ENCODE results near the gene DRICH1. TPM values are rescaled to one million over a fixed set of nuclear protein-coding genes. Genes with fewer than 3 reads are reported as not detected.
"Not testable (repeated sequence)": the region's sequence is repeated elsewhere in the genome, so short reads cannot be mapped to it uniquely, and the experiment has no call there.

DRICH1 gene
- total RNA-seq, 2 experiments from 2014 or later: 1.7 to 2.2 TPM

DNA sequence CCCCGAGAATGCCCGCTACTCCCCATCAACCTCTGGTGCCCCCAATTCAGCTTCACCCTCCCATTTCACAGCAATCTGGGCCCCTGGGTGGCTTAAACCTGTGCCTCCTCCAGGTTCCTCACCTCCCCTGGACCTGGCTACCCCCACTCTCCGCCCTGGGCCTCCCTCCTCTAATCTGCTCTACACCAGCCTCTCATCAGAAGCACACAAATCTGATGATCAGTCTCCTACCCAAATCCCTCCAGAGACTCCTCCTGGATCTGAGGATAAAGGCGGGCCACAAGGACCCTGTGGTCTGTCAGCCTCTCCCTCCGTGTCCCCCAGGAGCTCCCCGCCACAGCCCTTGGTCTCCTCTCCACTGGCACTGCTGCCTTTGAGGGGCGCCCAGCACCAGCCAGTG, 28.9 kb downstream of the DRICH1 start:
- no peaks in the 10 kb centered on the region for H3K36me3 Mint-ChIP-seq (ENCODE audit: low read depth)
- DNase-seq (no peak), ATAC-seq (ENCODE audit: poor library complexity) (no peak)
- no peaks in the 10 kb centered on the region for H3K4me1 ChIP-seq (ENCODE audit: insufficient read depth, low read length)
- no peak overlapping the region for H3K4me3 Mint-ChIP-seq
- no peaks in the 10 kb centered on the region for H3K9me3 ChIP-seq (ENCODE audit: control insufficient read depth in 1 of 2, insufficient read depth in 1 of 2, low read length in 2 of 2)
- CTCF ChIA-PET: no interaction called here
- H3K27me3 Mint-ChIP-seq: no peaks in the 10 kb centered on the region
- no peak overlapping the region for H3K27ac Mint-ChIP-seq
- intact Hi-C loops (cut with DNase I, micrococcal nuclease): no loop called here
- H3K4me1 Mint-ChIP-seq (ENCODE audit: low read depth): no peaks in the 10 kb centered on the region
- H3K27ac ChIP-seq (ENCODE audit: low read depth in 1 of 2, low read length in 2 of 2): no peak overlapping the region
- H3K9me3 Mint-ChIP-seq: no peaks in the 10 kb centered on the region
- H3K4me3 ChIP-seq (ENCODE audit: low read length): no peak overlapping the region
- no peaks in the 10 kb centered on the region for H3K36me3 ChIP-seq (ENCODE audit: insufficient read depth, low read length)
- H3K27me3 ChIP-seq (ENCODE audit: control insufficient read depth in 1 of 2, insufficient read depth in 2 of 2, low read length in 2 of 2): no peaks in the 10 kb centered on the region
- POLR2A ChIA-PET: no interaction called here
- TF ChIP-seq, protein P1, sequence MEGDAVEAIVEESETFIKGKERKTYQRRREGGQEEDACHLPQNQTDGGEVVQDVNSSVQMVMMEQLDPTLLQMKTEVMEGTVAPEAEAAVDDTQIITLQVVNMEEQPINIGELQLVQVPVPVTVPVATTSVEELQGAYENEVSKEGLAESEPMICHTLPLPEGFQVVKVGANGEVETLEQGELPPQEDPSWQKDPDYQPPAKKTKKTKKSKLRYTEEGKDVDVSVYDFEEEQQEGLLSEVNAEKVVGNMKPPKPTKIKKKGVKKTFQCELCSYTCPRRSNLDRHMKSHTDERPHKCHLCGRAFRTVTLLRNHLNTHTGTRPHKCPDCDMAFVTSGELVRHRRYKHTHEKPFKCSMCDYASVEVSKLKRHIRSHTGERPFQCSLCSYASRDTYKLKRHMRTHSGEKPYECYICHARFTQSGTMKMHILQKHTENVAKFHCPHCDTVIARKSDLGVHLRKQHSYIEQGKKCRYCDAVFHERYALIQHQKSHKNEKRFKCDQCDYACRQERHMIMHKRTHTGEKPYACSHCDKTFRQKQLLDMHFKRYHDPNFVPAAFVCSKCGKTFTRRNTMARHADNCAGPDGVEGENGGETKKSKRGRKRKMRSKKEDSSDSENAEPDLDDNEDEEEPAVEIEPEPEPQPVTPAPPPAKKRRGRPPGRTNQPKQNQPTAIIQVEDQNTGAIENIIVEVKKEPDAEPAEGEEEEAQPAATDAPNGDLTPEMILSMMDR (IDR thresholded peaks at IDR 0.05): no peak

GRCh38 chr22:23598805-23599518, 33.2 kb downstream of the DRICH1 start:
- no peaks in the 10 kb centered on the region for H3K9me3 Mint-ChIP-seq
- ATAC-seq (ENCODE audit: poor library complexity) (no peak), DNase-seq (no peak)
- H3K36me3 ChIP-seq (ENCODE audit: insufficient read depth, low read length): no peaks in the 10 kb centered on the region
- no peak overlapping the region for H3K27ac ChIP-seq (ENCODE audit: low read depth in 1 of 2, low read length in 2 of 2)
- no peak overlapping the region for H3K4me3 ChIP-seq (ENCODE audit: low read length)
- no peaks in the 10 kb centered on the region for H3K27me3 ChIP-seq (ENCODE audit: control insufficient read depth in 1 of 2, insufficient read depth in 2 of 2, low read length in 2 of 2)
- intact Hi-C loops (cut with DNase I, micrococcal nuclease): no loop called here
- no peaks in the 10 kb centered on the region for H3K9me3 ChIP-seq (ENCODE audit: control insufficient read depth in 1 of 2, insufficient read depth in 1 of 2, low read length in 2 of 2)
- TF ChIP-seq, protein P1 (IDR thresholded peaks at IDR 0.05): no peak
- no peaks in the 10 kb centered on the region for H3K36me3 Mint-ChIP-seq (ENCODE audit: low read depth)
- no peak overlapping the region for H3K27ac Mint-ChIP-seq
- POLR2A ChIA-PET: no interaction called here
- no peaks in the 10 kb centered on the region for H3K27me3 Mint-ChIP-seq
- H3K4me1 ChIP-seq (ENCODE audit: insufficient read depth, low read length): no peaks in the 10 kb centered on the region
- CTCF ChIA-PET: no interaction called here
- no peak overlapping the region for H3K4me3 Mint-ChIP-seq
- H3K4me1 Mint-ChIP-seq (ENCODE audit: low read depth): no peaks in the 10 kb centered on the region

DNA sequence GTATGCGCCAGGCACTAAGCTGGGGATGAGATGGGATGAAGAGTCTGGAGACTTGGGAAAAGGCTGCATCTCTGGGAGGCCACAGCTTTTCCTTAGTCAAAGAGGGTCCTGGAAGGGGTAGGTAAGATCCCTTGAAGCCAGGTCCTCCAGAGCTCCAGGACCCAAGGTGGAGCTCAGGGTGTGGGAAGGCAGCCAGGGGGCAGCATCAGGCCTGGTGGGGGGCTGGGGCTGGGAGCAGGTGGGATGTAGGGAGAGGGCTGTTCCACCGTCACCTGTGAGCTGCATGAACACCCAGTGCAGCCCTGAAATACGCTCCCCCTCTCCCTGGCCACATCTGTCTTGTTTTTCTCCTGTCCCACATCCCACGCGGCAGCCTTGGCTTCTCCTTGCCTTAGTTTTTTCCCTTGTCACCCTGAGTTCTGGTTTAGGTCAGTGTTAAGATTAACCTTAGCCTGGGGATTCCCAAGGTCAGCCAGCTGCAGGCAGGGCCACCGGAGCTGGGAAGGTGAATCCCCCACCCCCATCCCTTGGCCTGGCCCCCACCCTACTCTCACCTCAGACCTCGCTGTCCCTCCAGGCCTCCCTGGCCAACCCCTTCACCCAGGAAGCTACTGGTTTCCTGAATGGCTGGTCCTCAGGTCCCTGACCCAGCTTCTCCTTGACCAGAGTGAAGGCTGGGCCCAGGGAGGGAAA, 34.4 kb downstream of the DRICH1 start:
- H3K27me3 Mint-ChIP-seq; POLR2A ChIA-PET; H3K4me3 ChIP-seq (ENCODE audit: low read length); H3K4me1 ChIP-seq (ENCODE audit: insufficient read depth, low read length); H3K27ac Mint-ChIP-seq; H3K4me3 Mint-ChIP-seq; CTCF ChIA-PET; intact Hi-C loops (cut with DNase I, micrococcal nuclease); H3K27ac ChIP-seq (ENCODE audit: low read depth in 1 of 2, low read length in 2 of 2); H3K36me3 ChIP-seq (ENCODE audit: insufficient read depth, low read length); ATAC-seq (ENCODE audit: poor library complexity); H3K27me3 ChIP-seq (ENCODE audit: control insufficient read depth in 1 of 2, insufficient read depth in 2 of 2, low read length in 2 of 2); H3K36me3 Mint-ChIP-seq (ENCODE audit: low read depth); H3K4me1 Mint-ChIP-seq (ENCODE audit: low read depth); DNase-seq; H3K9me3 Mint-ChIP-seq: not testable (repeated sequence)
- peaks cover 0 to 10% of the 10 kb centered on the region in 2 experiments for H3K9me3 ChIP-seq (ENCODE audit: control insufficient read depth in 1 of 2, insufficient read depth in 1 of 2, low read length in 2 of 2)

DNA sequence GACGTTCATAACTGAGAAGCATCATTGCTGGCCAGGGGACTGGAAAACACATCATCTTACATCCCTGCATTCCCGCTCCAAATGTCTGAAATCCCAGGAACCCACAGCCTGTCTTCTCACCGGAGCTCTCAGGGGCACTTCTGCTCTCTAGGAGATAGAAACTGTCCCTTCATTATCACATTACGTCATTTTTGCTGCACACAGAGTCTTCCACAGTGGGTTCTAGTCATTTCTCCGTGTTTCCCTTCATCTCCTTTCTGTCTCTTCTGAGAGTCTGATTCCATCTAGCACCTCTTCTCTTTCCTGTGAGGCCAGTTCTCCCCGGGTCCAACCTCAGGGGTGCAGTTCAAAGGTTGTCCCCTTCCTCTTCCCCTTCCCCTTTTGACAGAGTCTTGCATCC, 36.2 kb downstream of the DRICH1 start:
- H3K27me3 ChIP-seq (ENCODE audit: control insufficient read depth in 1 of 2, insufficient read depth in 2 of 2, low read length in 2 of 2); H3K9me3 Mint-ChIP-seq; CTCF ChIA-PET; intact Hi-C loops (cut with DNase I, micrococcal nuclease); POLR2A ChIA-PET; H3K27ac Mint-ChIP-seq; H3K27ac ChIP-seq (ENCODE audit: low read depth in 1 of 2, low read length in 2 of 2); H3K4me3 ChIP-seq (ENCODE audit: low read length); H3K4me1 Mint-ChIP-seq (ENCODE audit: low read depth); H3K4me3 Mint-ChIP-seq; ATAC-seq (ENCODE audit: poor library complexity); H3K27me3 Mint-ChIP-seq; H3K36me3 Mint-ChIP-seq (ENCODE audit: low read depth); DNase-seq; H3K36me3 ChIP-seq (ENCODE audit: insufficient read depth, low read length); H3K4me1 ChIP-seq (ENCODE audit: insufficient read depth, low read length): not testable (repeated sequence)
- peaks cover 0 to 18% of the 10 kb centered on the region in 2 experiments for H3K9me3 ChIP-seq (ENCODE audit: control insufficient read depth in 1 of 2, insufficient read depth in 1 of 2, low read length in 2 of 2)
